GM19468 (cell line): Measurements from ENCODE around the gene NTM.

Source experiments
- ATAC-seq: cut with Tn5 transposase; IDR thresholded peaks from one replicate; pipeline ENCODE4 v1.9.1; 2021; ENCODE audit warnings: mild to moderate bottlenecking, moderate library complexity, moderate number of reproducible peaks; ENCODE audit not compliant: unreplicated experiment; ENCODE audit errors: extremely low read depth

Gene NTM

GRCh38 chr11:131776211-131776610, 405.8 kb downstream of the NTM start:
- ATAC-seq = no peak

GRCh38 chr11:131785801-131786200, 415.4 kb downstream of the NTM start:
- ATAC-seq = no peak

GRCh38 chr11:131787119-131787518, 416.7 kb downstream of the NTM start:
- ATAC-seq = no peak

DNA sequence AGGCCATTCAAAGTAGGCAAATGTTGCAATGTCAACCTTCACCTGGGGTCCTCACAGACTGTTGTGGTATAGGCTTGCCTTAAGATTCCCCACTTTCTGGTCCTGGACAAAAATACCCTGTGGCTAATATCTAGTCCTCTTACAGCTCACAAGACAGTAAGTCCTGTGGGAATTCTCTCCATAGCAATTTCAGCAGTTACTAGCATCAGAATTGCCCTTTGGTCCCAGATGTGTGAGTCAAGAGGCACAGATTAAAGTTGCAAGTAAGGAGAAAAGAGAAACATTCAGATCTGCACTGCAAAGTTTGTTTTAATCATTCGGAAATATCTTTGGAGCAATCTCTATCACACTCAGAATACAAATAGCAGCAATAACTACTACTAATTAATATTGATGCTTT, 420.2 kb downstream of the NTM start:
- no peak for ATAC-seq

- no peak for ATAC-seq
These were observed 421.8 kb downstream of the NTM start for GRCh38 chr11:131792243-131792642.

GRCh38 chr11:131796089-131796488, 425.7 kb downstream of the NTM start:
- no peak for ATAC-seq

GRCh38 chr11:131796541-131796940, 426.1 kb downstream of the NTM start:
- ATAC-seq = no peak

GRCh38 chr11:131800452-131800851, 430.0 kb downstream of the NTM start:
- ATAC-seq = no peak

- ATAC-seq = no peak
These were observed 432.2 kb downstream of the NTM start for GRCh38 chr11:131802440-131803115.

DNA sequence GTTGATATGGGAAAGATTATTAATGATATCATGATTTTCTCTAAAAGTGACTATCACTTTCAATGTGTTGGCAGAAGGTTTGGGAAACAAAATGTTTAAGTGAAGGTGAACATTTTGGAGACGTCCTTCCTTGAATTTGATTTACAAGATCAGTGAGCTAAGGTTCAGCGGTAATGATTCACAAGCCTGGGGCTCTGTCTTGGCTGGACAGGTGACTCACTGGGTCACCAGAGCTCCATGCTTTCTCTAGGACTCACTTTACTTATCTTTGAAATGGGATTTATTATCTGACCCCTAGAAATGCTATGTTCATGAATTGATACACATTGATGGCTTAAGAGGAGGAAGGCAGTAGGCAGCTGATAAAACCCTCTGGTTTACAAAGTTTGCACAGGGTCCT, 437.5 kb downstream of the NTM start:
- no peak for ATAC-seq

- ATAC-seq = no peak
These were observed 438.1 kb downstream of the NTM start for GRCh38 chr11:131808470-131808869.

- ATAC-seq = no peak
These were observed 438.9 kb downstream of the NTM start for GRCh38 chr11:131809203-131809918.

GRCh38 chr11:131810541-131810940, 440.1 kb downstream of the NTM start:
- ATAC-seq = no peak

DNA sequence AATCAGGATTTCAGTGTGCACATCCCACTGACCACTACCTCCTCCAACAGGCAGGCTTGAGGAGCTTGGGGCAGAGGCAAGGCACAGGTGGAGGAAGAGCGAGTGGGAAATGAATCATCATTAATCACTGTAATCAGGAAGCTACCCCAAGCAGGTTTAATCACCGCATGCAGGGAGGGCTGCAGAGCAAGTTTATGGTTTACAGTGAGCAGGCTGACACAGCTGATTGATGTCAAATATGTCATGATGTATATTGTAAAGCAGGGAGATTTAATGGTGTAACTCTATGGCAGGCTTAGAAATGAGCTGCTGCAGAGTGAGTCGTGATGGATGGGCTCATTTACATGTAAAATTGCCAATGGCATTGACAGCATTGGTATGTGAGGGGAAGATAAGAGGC, 441.0 kb downstream of the NTM start:
- ATAC-seq = no peak

- no peak for ATAC-seq
These were observed 443.7 kb downstream of the NTM start for GRCh38 chr11:131814108-131814507.

DNA sequence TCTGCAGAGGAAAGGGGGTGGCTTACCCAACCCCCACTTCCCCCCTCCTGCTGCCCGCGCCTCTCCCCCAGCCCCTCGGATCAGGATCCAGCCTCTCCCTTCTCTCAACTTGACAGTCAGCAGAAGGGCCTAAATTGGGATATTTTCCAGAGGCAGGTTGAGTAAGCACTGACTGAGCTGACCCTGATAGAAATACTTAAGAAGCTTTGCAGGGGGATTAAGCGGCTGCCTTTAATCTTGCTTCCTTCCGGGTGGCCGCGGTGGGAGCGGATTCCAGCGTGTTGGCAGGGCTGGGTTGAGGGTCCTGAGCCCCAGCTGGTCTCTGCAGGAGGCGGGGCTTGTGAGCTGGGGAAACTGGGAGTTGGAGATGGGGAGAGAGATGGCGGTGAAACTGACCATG, 445.2 kb downstream of the NTM start:
- ATAC-seq = no peak

GRCh38 chr11:131816051-131816450, 445.6 kb downstream of the NTM start:
- ATAC-seq = no peak

GRCh38 chr11:131817687-131818188, 447.3 kb downstream of the NTM start:
- no peak for ATAC-seq

GRCh38 chr11:131819865-131820264, 449.4 kb downstream of the NTM start:
- no peak for ATAC-seq

DNA sequence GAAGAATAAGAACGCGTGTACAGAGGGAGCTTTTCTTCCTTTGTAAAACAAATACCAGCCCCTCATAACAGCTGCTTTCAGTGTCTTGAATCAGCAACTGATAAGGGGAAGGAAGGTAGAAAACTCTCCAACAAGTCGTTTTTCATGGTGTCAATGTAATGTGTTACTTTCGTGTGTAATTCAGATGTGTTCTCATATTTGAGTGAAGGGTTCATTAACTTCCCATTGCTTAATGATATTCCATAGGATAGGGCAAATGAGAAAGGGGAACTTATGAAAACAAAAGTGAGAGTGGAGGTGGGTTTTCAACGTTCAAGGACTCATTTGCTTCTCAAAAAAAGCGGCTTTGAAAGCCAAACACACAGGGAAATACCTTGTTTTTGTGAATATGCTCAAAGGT, 452.1 kb downstream of the NTM start:
- ATAC-seq = no peak

GRCh38 chr11:131823772-131824171, 453.4 kb downstream of the NTM start:
- no peak for ATAC-seq

GRCh38 chr11:131824771-131825170, 454.4 kb downstream of the NTM start:
- no peak for ATAC-seq
